Measurements from ENCODE around the gene TBC1D1.

Gene TBC1D1

DNA sequence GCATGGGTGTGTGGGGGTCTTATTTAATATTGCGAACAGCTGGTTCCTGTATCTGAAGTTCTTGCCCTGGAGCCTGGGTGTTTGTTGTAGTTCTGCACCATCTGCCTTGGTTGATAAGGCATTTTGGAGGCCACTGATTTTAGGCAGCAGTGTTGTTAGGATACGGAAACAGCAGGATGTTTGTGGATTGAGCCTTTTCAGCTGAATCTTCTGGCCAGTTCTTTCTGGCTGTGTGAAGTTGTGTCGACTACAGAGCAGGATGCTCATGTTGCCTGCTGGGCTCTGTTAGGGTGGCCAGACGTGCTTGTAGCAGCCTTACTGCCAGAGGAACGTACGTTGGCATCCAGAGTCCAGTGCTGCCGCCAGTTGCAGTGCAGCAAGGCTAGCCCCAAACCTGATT lies 203.5 kb downstream of the TBC1D1 start:
- Histone ChIP-seq H3K4me1 (ENCODE audit: control insufficient read depth, insufficient read depth, low read depth, low read length) (peaks cover 1% of the 10 kb centered on the region), H3K14ac (ENCODE audit: low read length in 2 of 2) (no peak overlapping the region), H4K91ac (ENCODE audit: low read length) (peak overlapping the region; percentile 70), H3K27me3 (ENCODE audit: control insufficient read depth in 1 of 2, insufficient read depth in 1 of 2, low read length in 2 of 2) (no peaks in the 10 kb centered on the region), H3K4me2 (ENCODE audit: low read length, poor library complexity, severe bottlenecking) (no peak overlapping the region), H3K18ac (ENCODE audit: low read depth in 1 of 2, low read length in 2 of 2) (peak overlapping the region in 1 of 2 experiments; percentile 64), H3K9me3 (ENCODE audit: control insufficient read depth, low read length) (no peaks in the 10 kb centered on the region), H3K79me1 (replicated peaks; ENCODE audit: low read length, poor library complexity, severe bottlenecking) (peaks cover 8% of the 10 kb centered on the region), H2BK5ac (ENCODE audit: low read depth, low read length, poor library complexity, severe bottlenecking) (no peak overlapping the region), H3K36me3 (ENCODE audit: control insufficient read depth in 1 of 2, insufficient read depth in 2 of 2, low read depth in 1 of 2, low read length in 2 of 2) (peaks cover 0 to 6% of the 10 kb centered on the region in 2 experiments), H2AK5ac (ENCODE audit: low read length, severe bottlenecking) (no peak overlapping the region), H2AFZ (ENCODE audit: low read depth, low read length) (no peak overlapping the region), H3K27ac (ENCODE audit: low read length, poor library complexity, severe bottlenecking) (no peak overlapping the region), H2BK15ac (ENCODE audit: low read depth, poor library complexity, severe bottlenecking) (no peak overlapping the region), H3K9ac (ENCODE audit: low read length) (no peak overlapping the region), H2BK120ac (ENCODE audit: low read depth, low read length) (no peak overlapping the region), H2BK12ac (ENCODE audit: low read length in 2 of 2) (peak overlapping the region in 1 of 2 experiments; percentile 80), H3K4ac (ENCODE audit: low read depth in 1 of 2, low read length in 2 of 2) (no peak overlapping the region), H3K23ac (ENCODE audit: low read length in 2 of 2) (no peak overlapping the region), H4K8ac (ENCODE audit: low read length) (no peak overlapping the region), H3K4me3 (ENCODE audit: insufficient read depth in 1 of 2, low read depth in 1 of 2, low read length in 2 of 2) (no peak overlapping the region)
- DNase-seq: no peak
- 87% methylated on average over 6 of the region's 7 CpGs for WGBS

DNA sequence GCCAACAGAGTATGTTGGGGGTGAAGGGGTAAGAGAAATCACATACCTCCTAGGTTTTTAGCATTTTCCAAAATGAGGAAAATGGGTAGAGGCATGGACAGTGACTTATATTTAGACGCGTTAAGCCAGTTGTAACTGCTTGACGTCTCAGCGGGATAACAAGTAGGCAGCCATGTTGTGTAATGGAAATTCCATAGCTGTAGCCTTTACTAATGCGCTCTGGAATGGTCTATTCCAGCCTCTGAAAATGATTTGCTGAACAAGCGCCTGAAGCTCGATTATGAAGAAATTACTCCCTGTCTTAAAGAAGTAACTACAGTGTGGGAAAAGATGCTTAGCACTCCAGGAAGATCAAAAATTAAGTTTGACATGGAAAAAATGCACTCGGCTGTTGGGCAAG lies 204.8 kb downstream of the TBC1D1 start:
- H3K9ac ChIP-seq (ENCODE audit: low read length): no peak overlapping the region
- 97% methylated on average over 7 of the region's 8 CpGs for WGBS
- no peak overlapping the region for H3K4me3 ChIP-seq (ENCODE audit: insufficient read depth in 1 of 2, low read depth in 1 of 2, low read length in 2 of 2)
- no peak overlapping the region for H3K4me2 ChIP-seq (ENCODE audit: low read length, poor library complexity, severe bottlenecking)
- no peak overlapping the region for H2AFZ ChIP-seq (ENCODE audit: low read depth, low read length)
- H4K91ac ChIP-seq (ENCODE audit: low read length): no peak overlapping the region
- H2BK5ac ChIP-seq (ENCODE audit: low read depth, low read length, poor library complexity, severe bottlenecking): no peak overlapping the region
- H3K27me3 ChIP-seq (ENCODE audit: control insufficient read depth in 1 of 2, insufficient read depth in 1 of 2, low read length in 2 of 2): no peaks in the 10 kb centered on the region
- peaks cover 0 to 3% of the 10 kb centered on the region in 2 experiments for H3K36me3 ChIP-seq (ENCODE audit: control insufficient read depth in 1 of 2, insufficient read depth in 2 of 2, low read depth in 1 of 2, low read length in 2 of 2)
- H3K23ac ChIP-seq (ENCODE audit: low read length in 2 of 2): no peak overlapping the region
- H2BK12ac ChIP-seq (ENCODE audit: low read length in 2 of 2): no peak overlapping the region
- no peak overlapping the region for H2AK5ac ChIP-seq (ENCODE audit: low read length, severe bottlenecking)
- H3K4ac ChIP-seq (ENCODE audit: low read depth in 1 of 2, low read length in 2 of 2): no peak overlapping the region
- no peak overlapping the region for H4K8ac ChIP-seq (ENCODE audit: low read length)
- H2BK120ac ChIP-seq (ENCODE audit: low read depth, low read length): no peak overlapping the region
- no peak overlapping the region for H3K14ac ChIP-seq (ENCODE audit: low read length in 2 of 2)
- no peak for DNase-seq
- no peak overlapping the region for H3K18ac ChIP-seq (ENCODE audit: low read depth in 1 of 2, low read length in 2 of 2)
- no peaks in the 10 kb centered on the region for H3K9me3 ChIP-seq (ENCODE audit: control insufficient read depth, low read length)
- no peak overlapping the region for H2BK15ac ChIP-seq (ENCODE audit: low read depth, poor library complexity, severe bottlenecking)
- H3K4me1 ChIP-seq (ENCODE audit: control insufficient read depth, insufficient read depth, low read depth, low read length): peaks cover 3% of the 10 kb centered on the region
- no peak overlapping the region for H3K27ac ChIP-seq (ENCODE audit: low read length, poor library complexity, severe bottlenecking)
- H3K79me1 ChIP-seq (replicated peaks; ENCODE audit: low read length, poor library complexity, severe bottlenecking): peaks cover 8% of the 10 kb centered on the region

GRCh38 chr4:38097818-38098217 lies 206.9 kb downstream of the TBC1D1 start:
- Histone ChIP-seq H3K9me3 (ENCODE audit: control insufficient read depth, low read length) (no peaks in the 10 kb centered on the region), H2BK5ac (ENCODE audit: low read depth, low read length, poor library complexity, severe bottlenecking) (no peak overlapping the region), H3K79me1 (replicated peaks; ENCODE audit: low read length, poor library complexity, severe bottlenecking) (peaks cover 8% of the 10 kb centered on the region), H3K9ac (ENCODE audit: low read length) (no peak overlapping the region), H3K4me3 (ENCODE audit: insufficient read depth in 1 of 2, low read depth in 1 of 2, low read length in 2 of 2) (no peak overlapping the region), H2AFZ (ENCODE audit: low read depth, low read length) (no peak overlapping the region), H3K14ac (ENCODE audit: low read length in 2 of 2) (no peak overlapping the region), H2BK15ac (ENCODE audit: low read depth, poor library complexity, severe bottlenecking) (no peak overlapping the region), H3K4ac (ENCODE audit: low read depth in 1 of 2, low read length in 2 of 2) (no peak overlapping the region), H3K27ac (ENCODE audit: low read length, poor library complexity, severe bottlenecking) (no peak overlapping the region), H2BK120ac (ENCODE audit: low read depth, low read length) (no peak overlapping the region), H4K8ac (ENCODE audit: low read length) (no peak overlapping the region), H3K18ac (ENCODE audit: low read depth in 1 of 2, low read length in 2 of 2) (no peak overlapping the region), H3K4me2 (ENCODE audit: low read length, poor library complexity, severe bottlenecking) (no peak overlapping the region), H3K36me3 (ENCODE audit: control insufficient read depth in 1 of 2, insufficient read depth in 2 of 2, low read depth in 1 of 2, low read length in 2 of 2) (peaks cover 1 to 7% of the 10 kb centered on the region in 2 experiments), H4K91ac (ENCODE audit: low read length) (no peak overlapping the region), H2BK12ac (ENCODE audit: low read length in 2 of 2) (peak overlapping the region in 1 of 2 experiments; percentile 21), H3K27me3 (ENCODE audit: control insufficient read depth in 1 of 2, insufficient read depth in 1 of 2, low read length in 2 of 2) (no peaks in the 10 kb centered on the region), H3K23ac (ENCODE audit: low read length in 2 of 2) (no peak overlapping the region), H3K4me1 (ENCODE audit: control insufficient read depth, insufficient read depth, low read depth, low read length) (peaks cover 6% of the 10 kb centered on the region), H2AK5ac (ENCODE audit: low read length, severe bottlenecking) (no peak overlapping the region)
- no peak for DNase-seq
- WGBS: 97% methylated on average over 4 of the region's 4 CpGs

DNA sequence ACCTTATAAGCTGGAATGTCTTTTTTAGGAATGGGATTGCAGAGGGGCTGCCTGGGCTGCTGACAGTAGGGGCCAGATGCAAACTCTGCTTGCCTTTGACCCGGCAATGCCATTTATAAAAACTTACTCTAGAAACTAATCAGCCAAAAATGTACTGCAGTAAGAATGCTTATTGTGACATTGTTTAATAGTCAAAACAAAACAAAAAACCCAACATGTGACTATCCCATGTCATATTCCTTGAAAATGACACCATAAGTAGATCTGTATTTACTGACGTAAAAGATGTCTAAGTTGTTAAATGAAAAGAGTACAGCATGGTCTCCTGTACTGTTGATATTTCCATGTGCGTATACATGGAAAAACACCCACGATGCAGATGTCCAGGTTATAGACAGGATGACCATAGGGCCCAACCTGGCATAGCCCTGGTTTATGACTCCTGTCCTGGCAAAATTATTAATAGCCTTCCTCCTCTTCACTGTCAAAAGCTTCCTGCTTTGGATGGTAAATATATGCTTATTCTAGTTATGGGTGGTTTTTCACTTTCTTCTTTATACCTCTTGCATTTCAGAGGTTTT lies 208.2 kb downstream of the TBC1D1 start:
- H3K27ac ChIP-seq (ENCODE audit: low read length, poor library complexity, severe bottlenecking): no peak overlapping the region
- 96% methylated on average over 3 of the region's 4 CpGs for WGBS

More for the DNA sequence above, 208.2 kb downstream of the TBC1D1 start:
- no peak overlapping the region for H3K4me3 ChIP-seq (ENCODE audit: insufficient read depth in 1 of 2, low read depth in 1 of 2, low read length in 2 of 2)
- peaks cover 8% of the 10 kb centered on the region for H3K79me1 ChIP-seq (replicated peaks; ENCODE audit: low read length, poor library complexity, severe bottlenecking)
- H2BK15ac ChIP-seq (ENCODE audit: low read depth, poor library complexity, severe bottlenecking): no peak overlapping the region
- no peak overlapping the region for H3K23ac ChIP-seq (ENCODE audit: low read length in 2 of 2)
- H2BK120ac ChIP-seq (ENCODE audit: low read depth, low read length): no peak overlapping the region
- no peak overlapping the region for H3K4ac ChIP-seq (ENCODE audit: low read depth in 1 of 2, low read length in 2 of 2)
- DNase-seq: no peak
- H3K9me3 ChIP-seq (ENCODE audit: control insufficient read depth, low read length): no peaks in the 10 kb centered on the region
- no peaks in the 10 kb centered on the region for H3K27me3 ChIP-seq (ENCODE audit: control insufficient read depth in 1 of 2, insufficient read depth in 1 of 2, low read length in 2 of 2)
- H2AFZ ChIP-seq (ENCODE audit: low read depth, low read length): no peak overlapping the region
- H2BK12ac ChIP-seq (ENCODE audit: low read length in 2 of 2): peak overlapping the region; percentile 14 to 52
- H4K8ac ChIP-seq (ENCODE audit: low read length): no peak overlapping the region
- H3K14ac ChIP-seq (ENCODE audit: low read length in 2 of 2): no peak overlapping the region
- peaks cover 6% of the 10 kb centered on the region for H3K4me1 ChIP-seq (ENCODE audit: control insufficient read depth, insufficient read depth, low read depth, low read length)
- peak overlapping the region; percentile 60 for H3K9ac ChIP-seq (ENCODE audit: low read length)
- no peak overlapping the region for H4K91ac ChIP-seq (ENCODE audit: low read length)
- no peak overlapping the region for H3K18ac ChIP-seq (ENCODE audit: low read depth in 1 of 2, low read length in 2 of 2)
- peaks cover 6 to 8% of the 10 kb centered on the region in 2 experiments for H3K36me3 ChIP-seq (ENCODE audit: control insufficient read depth in 1 of 2, insufficient read depth in 2 of 2, low read depth in 1 of 2, low read length in 2 of 2)
- no peak overlapping the region for H3K4me2 ChIP-seq (ENCODE audit: low read length, poor library complexity, severe bottlenecking)
- H2AK5ac ChIP-seq (ENCODE audit: low read length, severe bottlenecking): no peak overlapping the region
- H2BK5ac ChIP-seq (ENCODE audit: low read depth, low read length, poor library complexity, severe bottlenecking): no peak overlapping the region

Measured in mesenchymal stem cell (in vitro differentiated cells and primary cell).